GM19324 (cell line): Measurements from ENCODE around the gene CASD1.

Experiments
- ATAC-seq: cut with Tn5 transposase; IDR thresholded peaks from one replicate; pipeline ENCODE4 v1.9.1; 2021; ENCODE audit warnings: mild to moderate bottlenecking, moderate library complexity; ENCODE audit not compliant: unreplicated experiment, low FRiP score

Gene CASD1

GRCh38 chr7:94509264-94509886 lies at the start of gene CASD1:
TSS of gene CASD1 (plus strand) at chr7:94509809. CDS start at chr7:94510085, 276 bp downstream.
- peak; percentile 80 for ATAC-seq

GRCh38 chr7:94466516-94466915 lies 43.1 kb upstream of the CASD1 start:
- no peak for ATAC-seq

- ATAC-seq = no peak
Observed at GRCh38 chr7:94471604-94472003, 38.0 kb upstream of the CASD1 start.

GRCh38 chr7:94472608-94473007 lies 37.0 kb upstream of the CASD1 start:
- ATAC-seq = no peak

- ATAC-seq = no peak
Observed at GRCh38 chr7:94476251-94476840, 33.3 kb upstream of the CASD1 start.

GRCh38 chr7:94477878-94478277 lies 31.7 kb upstream of the CASD1 start:
- no peak for ATAC-seq

- no peak for ATAC-seq
Observed at GRCh38 chr7:94478648-94479214, 30.9 kb upstream of the CASD1 start.

- ATAC-seq = no peak
Observed at GRCh38 chr7:94481279-94481678, 28.3 kb upstream of the CASD1 start.

- no peak for ATAC-seq
Observed at GRCh38 chr7:94482796-94483195, 26.8 kb upstream of the CASD1 start.

- ATAC-seq = no peak
Observed at GRCh38 chr7:94483843-94484242, 25.8 kb upstream of the CASD1 start.

- no peak for ATAC-seq
Observed at GRCh38 chr7:94486216-94486615, 23.4 kb upstream of the CASD1 start.

GRCh38 chr7:94491410-94491809 lies 18.2 kb upstream of the CASD1 start:
- ATAC-seq = no peak

GRCh38 chr7:94492601-94493000 lies 17.0 kb upstream of the CASD1 start:
- ATAC-seq = peak; percentile 91

- ATAC-seq = no peak
Observed at GRCh38 chr7:94497874-94498670, 11.5 kb upstream of the CASD1 start.

- ATAC-seq = no peak
Observed at GRCh38 chr7:94498918-94499317, 10.7 kb upstream of the CASD1 start.

- no peak for ATAC-seq
Observed at GRCh38 chr7:94507462-94507861, 2.1 kb upstream of the CASD1 start.

- ATAC-seq = no peak
Observed at GRCh38 chr7:94507962-94508361, 1.6 kb upstream of the CASD1 start.

GRCh38 chr7:94509887-94510581 lies 425 bp downstream of the CASD1 start:
- ATAC-seq = peak; percentile 85

GRCh38 chr7:94510582-94511496 lies 1.2 kb downstream of the CASD1 start:
- peak; percentile 19 for ATAC-seq

GRCh38 chr7:94511718-94512117 lies 2.1 kb downstream of the CASD1 start:
- ATAC-seq = no peak
